HG02943 (cell line): Measurements from ENCODE around the gene HPCA.

ENCODE experiments used
- ATAC-seq: cut with Tn5 transposase; IDR thresholded peaks from one replicate; pipeline ENCODE4 v1.9.1; 2021; ENCODE audit warnings: mild to moderate bottlenecking, low read depth, moderate library complexity; ENCODE audit not compliant: unreplicated experiment

Gene HPCA

GRCh38 chr1:32928285-32928684 is 42.0 kb downstream of the HPCA start:
- no peak for ATAC-seq

DNA sequence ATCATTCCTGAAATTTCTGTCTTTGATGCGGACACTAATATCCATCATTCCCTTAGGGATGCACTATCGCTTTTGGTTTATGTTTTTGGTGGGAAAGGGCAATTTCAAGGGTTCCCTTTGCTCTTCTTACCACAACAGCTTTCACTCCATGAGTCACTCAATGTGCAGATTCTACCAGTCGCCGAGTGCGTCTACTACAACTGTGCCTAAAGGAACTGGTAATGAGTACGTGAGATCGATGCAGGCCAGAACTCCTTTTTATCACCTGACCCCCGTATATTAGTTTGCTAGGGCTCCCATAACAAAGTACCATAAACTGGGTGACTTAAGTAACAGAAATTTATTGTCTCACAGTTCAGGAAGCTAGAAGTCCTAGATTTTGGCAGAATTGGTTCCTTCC is 42.4 kb downstream of the HPCA start:
- ATAC-seq, result no peak

DNA sequence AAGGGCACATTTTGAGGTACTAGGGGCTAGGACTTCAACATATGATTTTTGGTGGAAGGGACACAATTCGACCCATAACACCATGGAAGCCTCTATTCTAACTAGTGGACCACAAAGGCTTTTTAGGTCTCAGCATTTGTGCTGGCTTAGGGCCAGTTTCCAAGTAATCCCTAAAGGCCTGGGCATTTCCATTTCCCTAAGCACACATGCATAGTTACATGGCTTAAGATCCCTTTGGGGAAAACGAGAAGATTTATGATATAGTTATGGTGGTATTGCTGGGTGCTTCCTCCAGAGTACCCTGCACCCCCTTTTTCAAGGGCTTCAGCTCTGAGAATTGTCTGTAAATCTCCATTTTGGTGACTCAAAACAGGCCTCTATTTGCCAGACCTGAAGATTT is 43.1 kb downstream of the HPCA start:
- ATAC-seq, result no peak

- ATAC-seq, result no peak
Measured at GRCh38 chr1:32931760-32932159, 45.5 kb downstream of the HPCA start.

GRCh38 chr1:32933742-32934322 is 47.5 kb downstream of the HPCA start:
- no peak for ATAC-seq

DNA sequence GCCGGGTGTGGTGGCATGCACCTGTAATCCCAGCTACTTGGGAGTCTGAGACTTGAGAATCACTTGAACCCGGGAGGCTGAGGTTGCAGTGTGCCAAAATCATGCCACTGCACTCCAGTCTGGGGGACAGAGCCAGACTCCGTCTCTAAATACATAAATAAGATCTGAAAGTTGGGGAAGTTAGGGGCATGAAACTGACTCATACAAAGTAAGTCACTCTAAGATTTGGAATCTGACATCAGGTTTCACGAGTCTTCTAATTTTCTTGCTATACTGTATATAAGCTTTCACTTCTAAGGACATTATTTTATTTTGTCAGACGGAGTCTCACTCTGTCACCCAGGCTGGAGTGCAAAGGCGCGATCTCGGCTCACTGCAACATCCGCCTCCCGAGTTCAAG is 48.2 kb downstream of the HPCA start:
- ATAC-seq, result no peak

DNA sequence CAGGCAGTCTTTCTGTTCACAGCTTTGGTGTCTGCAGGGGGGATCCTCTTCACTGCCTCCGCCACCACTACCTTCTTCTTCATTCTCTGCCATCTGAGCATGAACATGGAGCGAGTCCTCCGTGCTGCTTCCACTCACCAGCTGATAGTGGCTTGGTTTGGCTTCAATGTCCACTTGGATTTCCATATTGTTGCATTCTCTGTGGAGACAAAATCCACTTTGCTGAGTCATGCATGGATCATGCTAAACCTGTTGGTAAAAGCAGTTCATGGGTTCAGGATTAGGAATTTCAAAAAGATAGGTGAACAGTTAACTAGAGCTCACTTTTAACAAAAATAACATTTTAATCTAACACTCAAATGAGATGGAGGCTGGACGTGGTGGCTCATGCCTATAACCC is 50.8 kb downstream of the HPCA start:
- no peak for ATAC-seq

GRCh38 chr1:32939655-32940371 is 53.5 kb downstream of the HPCA start:
- no peak for ATAC-seq

- no peak for ATAC-seq
Measured at GRCh38 chr1:32944180-32944579, 57.9 kb downstream of the HPCA start.
